ENCODE data around the gene TBC1D24. TPM values are rescaled to one million over a fixed set of nuclear protein-coding genes. Genes with fewer than 3 reads are reported as not detected.
"Not testable (repeated sequence)": the region's sequence is repeated elsewhere in the genome, so short reads cannot be mapped to it uniquely, and the experiment has no call there.

Gene TBC1D24
- polyA plus RNA-seq, 1 of the 3 experiments (the other 2 are of a cell fraction): 6.7 TPM

DNA sequence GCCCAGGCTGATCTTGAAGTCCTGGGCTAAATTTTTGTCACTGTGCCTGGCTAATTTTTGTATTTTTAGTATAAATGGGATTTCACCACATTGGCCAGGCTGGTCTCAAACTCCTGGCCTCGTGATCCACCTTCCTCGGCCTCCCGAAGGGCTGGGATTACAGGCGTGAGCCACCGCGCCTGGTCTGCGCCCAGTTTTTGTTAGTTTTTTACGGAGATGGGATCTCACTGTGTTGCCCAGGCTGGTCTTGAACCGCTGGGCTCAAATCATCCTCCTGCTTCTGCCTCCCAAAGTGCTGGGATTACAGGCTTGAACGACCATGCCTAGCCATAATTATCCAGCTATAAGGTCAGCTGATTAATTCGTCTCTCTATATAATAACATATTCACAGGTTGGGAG, 59.0 kb downstream of the TBC1D24 start:
- no peaks in the 10 kb centered on the region for H3K9me2 ChIP-seq
- no peak overlapping the region for H3K4me2 ChIP-seq
- H3F3A ChIP-seq (replicated peaks; ENCODE audit: insufficient read depth): peaks cover 19% of the 10 kb centered on the region
- H3K79me2 ChIP-seq (ENCODE audit: insufficient read depth): peaks cover 5% of the 10 kb centered on the region
- peaks cover 0 to 8% of the 10 kb centered on the region in 2 experiments; a peak in 2 of 4 replicates for H3K4me1 ChIP-seq (ENCODE audit: control insufficient read depth in 1 of 2, insufficient read depth in 2 of 2, low read depth in 1 of 2, low read length in 1 of 2)
- H3K27ac ChIP-seq (ENCODE audit: low read depth in 2 of 2, low read length in 1 of 2): no peak overlapping the region
- peaks cover 4% of the 10 kb centered on the region for H4K20me1 ChIP-seq (ENCODE audit: insufficient read depth)
- peaks cover 0 to 1% of the 10 kb centered on the region in 2 experiments for H3K36me3 ChIP-seq (replicated peaks in 1 of 2; ENCODE audit: control insufficient read depth in 1 of 2, insufficient read depth in 2 of 2, low read length in 1 of 2)
- CTCF ChIA-PET: no interaction called here
- no peak overlapping the region for H3K9ac ChIP-seq
- no peaks in the 10 kb centered on the region for H3K9me3 ChIP-seq
- no peak overlapping the region for H2AFZ ChIP-seq (ENCODE audit: low read depth)
- no peaks in the 10 kb centered on the region for H3K27me3 ChIP-seq (ENCODE audit: insufficient read depth)
- H3K4me3 ChIP-seq (ENCODE audit: low read depth in 2 of 2, low read length in 1 of 2): no peak overlapping the region
- TF ChIP-seq RCOR1 (IDR thresholded peaks at IDR 0.05; ENCODE audit: low read length): no peak
- no peak for TF ChIP-seq EZH2phosphoT487 (IDR thresholded peaks at IDR 0.05; ENCODE audit: borderline replicate concordance, low read depth)
- no peak for TF ChIP-seq EP300 (IDR thresholded peaks at IDR 0.05; ENCODE audit: borderline replicate concordance in 1 of 2, low read depth in 1 of 2, low read length in 1 of 2)
- POLR2A ChIA-PET: no interaction called here
- whole genome bisulfite sequencing (ENCODE audit: low lambda C conversion rate): 86% methylated on average over 11 of the region's 11 CpGs
- no peak for DNase-seq

DNA sequence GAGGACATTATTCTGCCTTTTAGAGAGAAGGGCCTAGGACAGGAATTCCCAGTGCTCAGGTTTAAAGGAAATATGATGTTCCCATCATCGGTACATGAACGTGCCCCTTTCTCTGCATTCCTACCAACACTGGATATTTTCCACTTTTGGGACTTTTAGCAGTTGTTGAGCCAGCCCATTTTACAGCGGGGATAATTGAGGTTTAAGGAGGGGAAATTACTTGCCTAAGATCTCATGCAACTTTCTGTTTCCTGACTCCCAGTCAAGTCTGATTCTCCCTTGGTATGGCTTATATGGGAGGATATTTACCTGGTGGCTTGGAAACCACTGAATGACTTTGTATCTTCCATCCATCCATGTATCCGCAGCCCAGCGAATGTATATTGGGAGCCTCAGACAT, 59.4 kb downstream of the TBC1D24 start:
- H3K9me3 ChIP-seq; H4K20me1 ChIP-seq (ENCODE audit: insufficient read depth); H3K9me2 ChIP-seq; H3K4me3 ChIP-seq (ENCODE audit: low read depth in 2 of 2, low read length in 1 of 2); H3K4me1 ChIP-seq (ENCODE audit: control insufficient read depth in 1 of 2, insufficient read depth in 2 of 2, low read depth in 1 of 2, low read length in 1 of 2); CTCF ChIA-PET; H3K9ac ChIP-seq; H3K27me3 ChIP-seq (ENCODE audit: insufficient read depth); H3K36me3 ChIP-seq (replicated peaks in 1 of 2; ENCODE audit: control insufficient read depth in 1 of 2, insufficient read depth in 2 of 2, low read length in 1 of 2); POLR2A ChIA-PET; H3K27ac ChIP-seq (ENCODE audit: low read depth in 2 of 2, low read length in 1 of 2); DNase-seq; H3K79me2 ChIP-seq (ENCODE audit: insufficient read depth); H3K4me2 ChIP-seq; H2AFZ ChIP-seq (ENCODE audit: low read depth): not testable (repeated sequence)
- 97% methylated on average over 5 of the region's 5 CpGs for WGBS (ENCODE audit: low lambda C conversion rate)
- H3F3A ChIP-seq (replicated peaks; ENCODE audit: insufficient read depth): peaks cover 19% of the 10 kb centered on the region

- ChIA-PET POLR2A (no interaction called here), CTCF (no interaction called here)
- Histone ChIP-seq H3K9me2 (no peaks in the 10 kb centered on the region), H3K27ac (ENCODE audit: low read depth in 2 of 2, low read length in 1 of 2) (0 out of 4 replicates have a peak overlapping the region, but pooled peaks of 1 of the 2 experiments have one; percentile 18), H3K4me3 (ENCODE audit: low read depth in 2 of 2, low read length in 1 of 2) (no peak overlapping the region), H3K27me3 (ENCODE audit: insufficient read depth) (no peaks in the 10 kb centered on the region), H4K20me1 (ENCODE audit: insufficient read depth) (peaks cover 20% of the 10 kb centered on the region), H3K4me1 (ENCODE audit: control insufficient read depth in 1 of 2, insufficient read depth in 2 of 2, low read depth in 1 of 2, low read length in 1 of 2) (peaks cover 0 to 12% of the 10 kb centered on the region in 2 experiments; a peak in 2 of 4 replicates), H3K9ac (no peak overlapping the region), H2AFZ (ENCODE audit: low read depth) (no peak overlapping the region), H3K4me2 (no peak overlapping the region), H3F3A (replicated peaks; ENCODE audit: insufficient read depth) (peaks cover 19% of the 10 kb centered on the region), H3K9me3 (no peaks in the 10 kb centered on the region), H3K79me2 (ENCODE audit: insufficient read depth) (peaks cover 22% of the 10 kb centered on the region), H3K36me3 (replicated peaks in 1 of 2; ENCODE audit: control insufficient read depth in 1 of 2, insufficient read depth in 2 of 2, low read length in 1 of 2) (no peaks in the 10 kb centered on the region)
- WGBS (ENCODE audit: low lambda C conversion rate): 82% methylated on average over 8 of the region's 9 CpGs
- no peak for TF ChIP-seq RCOR1 (IDR thresholded peaks at IDR 0.05; ENCODE audit: low read length)
- TF ChIP-seq TAF1 (IDR thresholded peaks at IDR 0.05; ENCODE audit: borderline replicate concordance, low read depth, low read length): no peak
- no peak for TF ChIP-seq FOXJ3 (CRISPR knock-in tag; IDR thresholded peaks at IDR 0.05)
- no peak for DNase-seq
These were observed 60.7 kb downstream of the TBC1D24 start for GRCh38 chr16:2535625-2536013.
